Retinal pigment epithelial cell (primary cell): ENCODE results near the gene PIEZO2.

Source experiments
- DNase-seq: peaks from one replicate; pipeline ENCODE4 v3.0.0-alpha.2; 2010; ENCODE audit warnings: low read depth
- H3K4me3 ChIP-seq: 2 replicates; pipeline ENCODE4 v1.5.1; 2011; ENCODE audit warnings: mild to moderate bottlenecking, low read length, control low read depth, moderate library complexity
- CTCF ChIP-seq: conservative IDR thresholded peaks from 2 replicates; pipeline ENCODE4 v1.5.1; 2011; ENCODE audit warnings: low read depth, low read length, control low read depth, inconsistent platforms

Gene PIEZO2

GRCh38 chr18:10785798-10786197 is 363.6 kb downstream of the PIEZO2 start:
- DNase-seq: no peak
- no peak overlapping the region for H3K4me3 ChIP-seq
- TF ChIP-seq CTCF: no peak

- no peak overlapping the region for H3K4me3 ChIP-seq
- TF ChIP-seq CTCF: no peak
Observed at GRCh38 chr18:10784596-10785202, 364.7 kb downstream of the PIEZO2 start.

GRCh38 chr18:10783941-10784340 is 365.4 kb downstream of the PIEZO2 start:
- no peak for TF ChIP-seq CTCF
- no peak for DNase-seq
- no peak overlapping the region for H3K4me3 ChIP-seq

More at GRCh38 chr18:10784596-10785202, 364.7 kb downstream of the PIEZO2 start:
- no peak for DNase-seq

DNA sequence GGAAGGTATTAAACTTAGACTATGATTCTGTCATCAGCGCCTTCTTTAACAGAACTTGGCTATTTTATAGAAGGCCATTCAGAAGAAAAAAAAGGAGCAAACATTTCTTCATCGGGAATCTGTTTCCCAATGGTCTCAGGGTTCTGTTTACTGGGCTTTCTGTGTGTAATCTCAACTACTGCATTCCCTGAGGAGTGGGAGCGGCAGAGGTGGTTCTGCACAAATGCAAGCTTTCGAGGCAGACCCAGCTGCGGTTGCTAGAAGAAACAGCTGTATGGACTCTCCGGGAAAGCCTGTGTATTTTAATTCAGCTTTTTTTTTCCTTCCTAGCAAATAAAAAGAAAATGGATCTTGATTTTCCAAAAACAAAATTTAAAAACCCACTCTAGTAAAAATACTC is 372.9 kb downstream of the PIEZO2 start:
- DNase-seq: no peak
- no peak overlapping the region for H3K4me3 ChIP-seq
- TF ChIP-seq CTCF: no peak

- H3K4me3 ChIP-seq: no peak overlapping the region
- DNase-seq: no peak
- TF ChIP-seq CTCF: no peak
Observed at GRCh38 chr18:10775026-10775425, 374.3 kb downstream of the PIEZO2 start.

- no peak for TF ChIP-seq CTCF
- H3K4me3 ChIP-seq: no peak overlapping the region
- DNase-seq: peak; percentile 22
Observed at GRCh38 chr18:10771053-10771709, 378.2 kb downstream of the PIEZO2 start.

DNA sequence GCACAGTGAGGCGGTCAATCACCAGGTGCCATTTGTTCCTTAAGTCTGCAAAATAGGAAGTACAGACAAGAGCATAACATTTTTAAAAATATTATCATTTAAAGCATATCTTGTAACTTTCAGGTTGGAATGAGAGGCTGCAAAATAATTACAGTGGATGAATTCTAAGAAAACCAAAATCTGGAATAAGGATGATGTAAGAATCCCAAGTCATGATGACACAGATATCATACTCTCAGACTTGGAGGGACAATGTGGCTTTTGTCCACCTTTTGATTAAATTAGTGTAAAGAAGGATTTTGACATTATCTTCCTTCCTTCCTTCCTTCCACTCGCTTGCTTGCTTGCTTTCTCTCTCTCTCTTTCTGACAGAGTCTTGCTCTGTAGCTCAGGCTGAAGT is 379.1 kb downstream of the PIEZO2 start:
- H3K4me3 ChIP-seq: no peak overlapping the region
- no peak for TF ChIP-seq CTCF
- no peak for DNase-seq
